Choroid plexus epithelial cell (primary cell): ENCODE measurements around the gene NPLOC4.

Experiments
- DNase-seq: peaks from one replicate; pipeline ENCODE4 v3.0.0-alpha.2; 2010; ENCODE audit warnings: low read depth
- H3K4me3 ChIP-seq: 2 replicates; pipeline ENCODE4 v1.5.1; 2011; ENCODE audit warnings: low read depth, mild to moderate bottlenecking, control low read depth, low read length, moderate library complexity
- CTCF ChIP-seq: conservative IDR thresholded peaks from 2 replicates; pipeline ENCODE4 v1.5.1; 2011; ENCODE audit warnings: low read depth, mild to moderate bottlenecking, control low read depth, inconsistent platforms, low read length, moderate library complexity

The NPLOC4 gene

GRCh38 chr17:81647640-81648012, 10.7 kb upstream of the NPLOC4 start:
- no peak for DNase-seq
- no peak overlapping the region for H3K4me3 ChIP-seq
- no peak for TF ChIP-seq CTCF

GRCh38 chr17:81646869-81647600, 10.1 kb upstream of the NPLOC4 start:
- no peak overlapping the region for H3K4me3 ChIP-seq
- no peak for TF ChIP-seq CTCF
- DNase-seq: no peak

- no peak overlapping the region for H3K4me3 ChIP-seq
- no peak for TF ChIP-seq CTCF
- no peak for DNase-seq
These were observed 8.4 kb upstream of the NPLOC4 start for GRCh38 chr17:81644976-81645952.

- TF ChIP-seq CTCF: no peak
- no peak overlapping the region for H3K4me3 ChIP-seq
- DNase-seq: no peak
These were observed 7.6 kb upstream of the NPLOC4 start for GRCh38 chr17:81644496-81644895.

GRCh38 chr17:81641825-81642489, 5.0 kb upstream of the NPLOC4 start:
- no peak overlapping the region for H3K4me3 ChIP-seq
- no peak for TF ChIP-seq CTCF
- peak; percentile 36 for DNase-seq

- no peak for TF ChIP-seq CTCF
- DNase-seq: no peak
- no peak overlapping the region for H3K4me3 ChIP-seq
These were observed 3.1 kb upstream of the NPLOC4 start for GRCh38 chr17:81640011-81640410.
